Activated CD4-positive, alpha-beta T cell treated with anti-CD3 and anti-CD28 coated beads, Interleukin-2, Interleukin-6, amounts not matched to agents 100 ng/mL and 50 ng/mL, durations not matched to agents 16 hours and 8 hours (primary cell): ENCODE results near the gene FBXO15.

Source experiments
- DNase-seq: peaks from one replicate; pipeline ENCODE4 v3.0.0-alpha.2; 2020

The FBXO15 gene

GRCh38 chr18:74110976-74111375 lies 36.7 kb downstream of the FBXO15 start:
- no peak for DNase-seq

DNA sequence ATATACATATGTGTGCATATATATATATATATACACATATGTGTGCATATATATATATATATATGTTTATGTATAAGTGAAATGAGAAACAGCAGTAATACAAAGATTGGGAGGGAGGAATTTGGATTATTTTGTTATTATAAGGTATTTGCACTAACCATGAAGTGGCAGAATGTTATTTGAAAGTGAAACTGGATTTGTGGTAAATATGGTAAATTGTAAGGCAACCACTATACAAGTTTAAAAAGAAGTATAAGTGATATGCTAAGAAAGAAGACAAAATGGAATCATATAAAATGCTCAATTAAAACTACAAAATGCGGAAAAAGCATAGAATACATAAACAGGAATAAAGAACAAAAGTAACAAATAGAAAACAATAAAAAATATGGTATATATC lies 37.5 kb downstream of the FBXO15 start:
- no peak for DNase-seq

DNA sequence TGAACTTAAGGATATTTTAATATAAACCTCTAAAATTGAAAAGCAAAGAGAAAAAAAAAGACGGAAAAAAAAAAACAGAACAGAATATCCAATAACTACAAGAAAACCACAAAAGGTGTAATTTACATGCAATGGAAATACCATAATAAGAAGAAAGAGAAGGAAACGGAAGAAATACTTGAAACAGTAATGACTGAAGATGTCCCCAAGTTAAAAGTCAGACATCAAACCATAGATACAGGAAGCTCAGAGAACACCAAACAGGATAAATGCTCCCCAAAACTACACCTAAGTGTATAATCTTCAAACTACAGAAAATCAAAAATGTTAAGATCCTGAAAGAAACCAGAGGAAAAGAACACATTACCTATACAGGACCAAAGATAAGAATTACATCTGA lies 39.2 kb downstream of the FBXO15 start:
- DNase-seq = no peak

GRCh38 chr18:74097803-74098202 lies 49.8 kb downstream of the FBXO15 start:
- no peak for DNase-seq

- DNase-seq = no peak
Measured at GRCh38 chr18:74092922-74093321, 54.7 kb downstream of the FBXO15 start.

DNA sequence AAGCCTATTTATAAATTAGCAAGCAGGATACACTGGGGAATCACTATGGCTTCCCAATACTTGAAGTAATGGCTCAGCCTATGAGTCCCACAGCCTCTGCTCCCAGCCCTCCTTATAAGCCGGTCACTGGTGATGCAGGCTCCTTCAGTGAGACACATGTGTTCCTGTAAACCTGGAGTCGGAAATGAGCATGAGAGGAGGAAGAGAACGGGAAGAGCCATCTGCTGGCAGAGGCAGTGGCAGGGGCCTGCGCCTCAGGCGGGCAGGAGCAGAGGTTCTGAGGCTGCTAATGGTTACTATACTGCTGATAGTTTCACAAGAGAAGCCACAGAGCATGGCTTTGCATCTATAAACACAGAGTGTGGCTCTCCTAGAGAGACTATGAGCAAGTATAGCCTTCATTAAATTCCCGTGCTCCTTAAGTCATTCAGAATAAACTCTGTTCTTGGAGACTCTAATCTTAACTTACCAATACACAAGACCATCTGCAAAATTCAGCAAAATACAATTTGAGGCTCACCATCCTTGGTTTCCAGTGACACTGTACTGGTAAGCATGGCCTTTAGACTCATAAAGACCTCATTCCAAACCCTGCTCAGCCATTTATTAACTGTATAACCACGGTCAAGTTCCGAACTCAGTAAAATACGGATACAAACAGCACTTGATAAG lies 63.3 kb downstream of the FBXO15 start:
- no peak for DNase-seq

- DNase-seq = no peak
Measured at GRCh38 chr18:74083557-74083952, 64.1 kb downstream of the FBXO15 start.

GRCh38 chr18:74082742-74083556 lies 64.7 kb downstream of the FBXO15 start:
- DNase-seq = peak; percentile 36

GRCh38 chr18:74081966-74082741 lies 65.5 kb downstream of the FBXO15 start:
- DNase-seq = peak; percentile 76

GRCh38 chr18:74078257-74078656 lies 69.4 kb downstream of the FBXO15 start:
- no peak for DNase-seq

DNA sequence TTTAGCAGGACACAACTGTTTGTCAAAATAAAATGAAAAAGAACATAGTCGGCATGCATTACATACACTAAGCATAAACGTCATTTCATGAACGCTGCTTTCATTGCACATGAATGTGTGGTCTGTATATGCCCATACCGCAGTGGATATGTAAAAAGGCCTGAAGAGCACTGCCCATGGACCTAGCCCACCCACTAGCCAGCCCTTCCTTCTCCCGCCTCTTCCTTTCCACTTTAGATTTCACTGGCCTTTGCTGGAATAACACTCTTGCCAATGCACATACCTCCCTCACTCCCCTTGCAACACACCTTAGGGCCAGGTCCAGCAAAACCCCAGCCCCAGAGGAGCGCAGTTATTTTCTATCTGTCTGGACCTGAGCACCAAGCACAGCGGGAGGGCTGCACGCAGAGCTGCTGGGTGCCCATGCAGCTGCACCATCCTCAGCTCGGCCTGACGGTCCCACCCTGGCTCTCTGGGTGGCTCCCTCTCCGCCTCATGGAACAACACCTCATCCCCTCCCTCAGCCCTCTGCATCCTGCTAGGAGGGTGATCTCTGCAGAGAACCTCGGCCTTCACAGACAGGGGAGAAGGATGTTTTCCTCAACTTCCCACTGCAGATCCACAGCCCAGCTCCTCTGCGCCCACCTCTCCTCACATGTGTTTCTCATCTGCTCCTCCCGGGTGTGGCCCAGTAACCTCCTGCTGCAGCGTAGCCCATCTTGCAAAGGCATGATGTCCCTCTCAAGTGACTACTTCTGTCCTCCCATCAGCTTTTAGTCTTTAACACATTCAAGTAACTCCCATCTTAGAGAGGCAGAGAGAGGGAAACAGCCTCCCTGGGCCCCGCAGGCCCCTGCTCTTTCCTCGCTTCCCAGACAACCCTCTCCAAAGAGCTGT lies 72.7 kb downstream of the FBXO15 start:
- no peak for DNase-seq

GRCh38 chr18:74073957-74074667 lies 73.5 kb downstream of the FBXO15 start:
- DNase-seq = no peak

GRCh38 chr18:74069178-74070050 lies 78.2 kb downstream of the FBXO15 start:
- no peak for DNase-seq

GRCh38 chr18:74068296-74068695 lies 79.3 kb downstream of the FBXO15 start:
- DNase-seq = no peak

- peak; percentile 36 for DNase-seq
Measured at GRCh38 chr18:74066018-74066417, 81.6 kb downstream of the FBXO15 start.

DNA sequence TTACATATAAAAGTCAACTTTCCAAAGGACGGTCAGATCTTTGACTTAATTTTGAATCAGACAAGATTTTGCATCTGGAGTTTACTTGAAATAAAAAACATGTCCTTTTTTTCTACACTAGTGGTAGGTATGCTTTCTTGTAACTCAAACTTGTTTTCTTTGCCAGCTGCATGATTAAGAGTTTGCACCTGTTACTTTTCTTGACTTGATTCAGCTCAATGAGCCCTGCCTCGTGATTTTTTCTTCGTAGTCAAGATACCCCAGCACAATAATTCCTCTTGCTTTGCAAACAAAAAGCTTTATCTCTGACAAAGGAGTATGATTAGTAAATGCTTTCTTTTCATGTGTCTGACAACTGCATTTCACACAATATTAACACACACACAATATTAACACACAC lies 82.3 kb downstream of the FBXO15 start:
- DNase-seq = no peak

DNA sequence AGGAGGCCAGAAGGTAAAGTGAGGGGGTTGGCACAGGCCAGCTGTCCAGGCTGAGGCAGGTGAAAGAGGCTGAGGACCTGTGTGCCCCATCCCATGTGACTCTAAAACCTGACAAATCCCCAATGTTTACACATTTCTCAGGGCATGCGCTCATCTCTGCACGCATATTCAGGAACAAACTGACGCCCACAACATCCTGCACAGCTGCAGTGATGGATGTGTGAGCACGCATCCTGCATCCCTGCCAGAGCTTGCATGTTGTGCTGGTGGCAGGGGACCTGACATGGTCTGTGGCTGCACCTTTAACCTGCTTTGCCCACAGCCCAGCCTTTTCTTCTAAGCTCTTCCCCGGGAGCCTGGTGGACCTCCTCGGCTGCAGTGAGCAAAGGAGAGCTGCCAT lies 83.1 kb downstream of the FBXO15 start:
- DNase-seq = peak; percentile 68

DNA sequence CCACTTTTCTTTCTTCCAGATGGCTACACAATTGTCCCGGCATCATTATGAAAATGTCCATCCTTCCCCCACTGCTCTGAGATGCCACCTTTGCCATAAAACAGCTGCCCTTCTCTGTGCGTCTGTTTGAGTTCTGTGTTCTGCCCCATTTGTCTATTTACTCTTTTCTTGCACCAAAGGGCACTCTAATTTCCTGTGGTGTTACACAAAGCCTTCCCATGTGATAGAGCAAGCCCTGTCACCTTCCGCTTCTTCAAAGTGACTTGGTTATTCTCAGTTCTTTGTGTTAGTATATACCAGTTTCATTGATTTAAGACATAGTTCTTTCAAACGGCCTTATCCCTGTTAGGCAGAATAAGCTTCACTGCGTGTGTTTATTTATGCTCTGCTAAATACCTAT lies 84.1 kb downstream of the FBXO15 start:
- no peak for DNase-seq

DNA sequence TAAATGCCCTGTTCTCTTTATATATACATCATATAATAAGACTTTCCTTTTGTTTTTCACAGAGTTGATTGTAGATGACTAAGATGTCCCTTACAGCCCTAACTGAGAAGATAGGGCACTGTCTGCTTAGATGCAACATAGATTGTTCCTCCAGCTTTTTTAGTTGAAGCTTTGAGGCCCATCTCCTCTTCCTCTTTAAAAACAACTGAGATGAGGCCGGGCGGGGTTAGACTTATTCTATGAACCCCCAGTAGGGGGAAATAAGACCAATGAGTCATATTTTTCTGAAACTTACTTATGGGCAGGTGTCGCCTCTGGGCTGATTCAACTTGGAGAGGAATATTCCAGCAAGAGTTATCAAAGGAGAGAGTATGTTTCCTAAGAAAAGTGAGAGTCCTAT lies 84.6 kb downstream of the FBXO15 start:
- peak; percentile 61 for DNase-seq

- no peak for DNase-seq
Measured at GRCh38 chr18:74062037-74062436, 85.6 kb downstream of the FBXO15 start.

- DNase-seq = no peak
Measured at GRCh38 chr18:74060579-74060978, 87.1 kb downstream of the FBXO15 start.
